Measurements from ENCODE around the gene ITM2C. TPM values are rescaled to one million over a fixed set of nuclear protein-coding genes. Genes with fewer than 3 reads are reported as not detected.

The ITM2C gene
- total and polyA plus RNA-seq, 2 donors (not counting 1 experiment from before 2014, with no cell fraction given) = 36.9 to 62.8 TPM

DNA sequence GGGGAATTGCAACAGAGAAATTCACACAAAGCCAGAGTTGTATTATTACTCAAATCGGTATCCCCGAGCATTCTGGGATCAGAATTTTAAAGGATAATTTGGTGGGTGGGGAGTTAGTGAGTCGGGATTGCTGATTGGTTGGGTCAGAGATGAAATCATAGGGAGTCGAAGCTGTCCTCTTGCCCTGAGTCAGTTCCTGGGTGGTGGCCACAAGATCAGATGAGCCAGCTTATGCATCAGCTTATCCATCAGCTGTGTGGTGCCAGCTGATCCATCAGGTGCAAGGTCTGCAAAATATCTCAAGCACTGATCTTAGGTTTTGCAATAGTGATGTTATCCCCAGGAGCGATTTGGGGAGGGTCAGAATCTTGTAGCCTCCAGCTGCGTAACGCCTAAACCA lies 34.3 kb upstream of the ITM2C start:
- H3K9me3 ChIP-seq (ENCODE audit: control extremely low read depth in 1 of 3, control insufficient read depth in 2 of 3, insufficient read depth in 1 of 3, low read length in 2 of 3) = peaks cover 0 to 5% (median 0%) of the 10 kb centered on the region in 3 donors
- TF ChIP-seq CTCF (IDR thresholded peaks at IDR 0.05) (no peak), EZH2 (IDR thresholded peaks at IDR 0.05; ENCODE audit: borderline replicate concordance, insufficient read depth, low read depth, low read length, poor library complexity, severe bottlenecking) (no peak)
- no peak for DNase-seq
- ChIA-PET CTCF (interaction anchor here (1.0 to 1.5 kb wide), 2 partner anchors 17 to 157 kb away, joined by 6 read pairs; no protein-coding TSS in a partner anchor), POLR2A (interaction anchor here (0.6 kb wide), 1 partner anchor 1060 kb away, joined by 5 read pairs; no protein-coding TSS in a partner anchor)
- no peak overlapping the region for H3K27ac Mint-ChIP-seq
- H3K79me2 ChIP-seq (ENCODE audit: control insufficient read depth, insufficient read depth, low read length) = no peaks in the 10 kb centered on the region
- no peaks in the 10 kb centered on the region for H3K9me3 Mint-ChIP-seq (ENCODE audit: insufficient read depth)
- no peaks in the 10 kb centered on the region for H4K20me1 ChIP-seq (ENCODE audit: control insufficient read depth, insufficient read depth, low read length, poor library complexity, severe bottlenecking)
- H3K27me3 Mint-ChIP-seq = peaks cover 41% of the 10 kb centered on the region
- H3K4me3 Mint-ChIP-seq = no peak overlapping the region
- H3K9ac ChIP-seq (ENCODE audit: low read length) = no peak overlapping the region
- H2AFZ ChIP-seq (ENCODE audit: insufficient read depth, low read depth, low read length, poor library complexity, severe bottlenecking) = no peak overlapping the region
- H3K4me2 ChIP-seq (replicated peaks; ENCODE audit: low read depth, low read length, poor library complexity, severe bottlenecking) = no peak overlapping the region
- H3K4me1 Mint-ChIP-seq = peaks cover 2% of the 10 kb centered on the region
- H3K36me3 ChIP-seq (replicated peaks in 1 of 2; ENCODE audit: control extremely low read depth in 1 of 2, control insufficient read depth in 1 of 2, extremely low read depth in 1 of 2, insufficient read depth in 2 of 2, low read length in 1 of 2) = no peaks in the 10 kb centered on the region
- intact Hi-C loops (cut with micrococcal nuclease) = no loop called here
- WGBS (ENCODE audit: insufficient coverage) = 90% methylated on average over 2 of the region's 7 CpGs
- ATAC-seq (ENCODE audit: low read depth) = no peak
- no peak overlapping the region for H3K27ac ChIP-seq (ENCODE audit: low read length in 2 of 2)
- peaks cover 9 to 11% of the 10 kb centered on the region in 2 donors for H3K4me1 ChIP-seq (ENCODE audit: control insufficient read depth in 2 of 2, insufficient read depth in 2 of 2, low read length in 2 of 2)
- H3K27me3 ChIP-seq (replicated peaks in 1 of 4; ENCODE audit: control extremely low read depth in 1 of 4, control insufficient read depth in 3 of 4, insufficient read depth in 4 of 4, low read length in 3 of 4) = peaks cover 0 to 44% (median 15%) of the 10 kb centered on the region in 4 experiments
- H3K4me3 ChIP-seq (ENCODE audit: control extremely low read depth in 1 of 5, extremely low read depth in 1 of 5, insufficient read depth in 1 of 5, low read depth in 2 of 5, low read length in 4 of 5) = no peak overlapping the region

DNA sequence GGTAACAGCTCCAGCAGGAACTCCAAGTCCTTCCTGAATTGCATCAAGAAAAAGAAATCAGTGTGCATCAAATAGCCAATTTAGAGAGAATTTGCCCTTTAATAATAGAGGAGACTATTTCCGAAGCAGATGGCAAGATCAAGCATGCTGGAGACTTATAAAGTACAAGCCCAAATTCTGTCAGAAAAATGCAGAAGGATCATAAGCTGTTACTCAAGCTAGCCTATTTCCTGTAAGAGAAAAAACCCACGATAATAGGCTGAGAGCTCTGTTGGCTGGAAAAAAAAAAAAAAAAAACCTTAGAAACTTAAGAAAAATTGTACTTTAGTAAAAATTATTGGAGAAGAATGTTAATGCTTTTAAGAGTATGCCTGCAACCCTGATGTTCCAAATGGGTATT lies 24.4 kb upstream of the ITM2C start:
- Histone ChIP-seq H4K20me1 (ENCODE audit: control insufficient read depth, insufficient read depth, low read length, poor library complexity, severe bottlenecking) (no peaks in the 10 kb centered on the region), H3K4me3 (ENCODE audit: control extremely low read depth in 1 of 5, extremely low read depth in 1 of 5, insufficient read depth in 1 of 5, low read depth in 2 of 5, low read length in 4 of 5) (no peak overlapping the region), H3K9me3 (ENCODE audit: control extremely low read depth in 1 of 3, control insufficient read depth in 2 of 3, insufficient read depth in 1 of 3, low read length in 2 of 3) (peaks cover 0 to 14% (median 0%) of the 10 kb centered on the region in 3 donors), H3K79me2 (ENCODE audit: control insufficient read depth, insufficient read depth, low read length) (no peaks in the 10 kb centered on the region), H3K9ac (ENCODE audit: low read length) (no peak overlapping the region), H3K4me1 (ENCODE audit: control insufficient read depth in 2 of 2, insufficient read depth in 2 of 2, low read length in 2 of 2) (no peaks in the 10 kb centered on the region), H3K4me2 (replicated peaks; ENCODE audit: low read depth, low read length, poor library complexity, severe bottlenecking) (no peak overlapping the region), H3K27ac (ENCODE audit: low read length in 2 of 2) (no peak overlapping the region), H3K36me3 (replicated peaks in 1 of 2; ENCODE audit: control extremely low read depth in 1 of 2, control insufficient read depth in 1 of 2, extremely low read depth in 1 of 2, insufficient read depth in 2 of 2, low read length in 1 of 2) (no peaks in the 10 kb centered on the region), H3K27me3 (replicated peaks in 1 of 4; ENCODE audit: control extremely low read depth in 1 of 4, control insufficient read depth in 3 of 4, insufficient read depth in 4 of 4, low read length in 3 of 4) (peaks cover 0 to 2% (median 0%) of the 10 kb centered on the region in 4 experiments), H2AFZ (ENCODE audit: insufficient read depth, low read depth, low read length, poor library complexity, severe bottlenecking) (no peak overlapping the region)
- POLR2A ChIA-PET = interaction anchor here (0.6 to 0.7 kb wide), 4 partner anchors 8 to 155 kb away, joined by 3 to 6 read pairs (median 4); no protein-coding TSS in a partner anchor
- H3K4me1 Mint-ChIP-seq = no peaks in the 10 kb centered on the region
- no peak for DNase-seq
- H3K4me3 Mint-ChIP-seq = no peak overlapping the region
- ATAC-seq (ENCODE audit: low read depth) = no peak
- TF ChIP-seq CTCF (IDR thresholded peaks at IDR 0.05) = no peak
- no peak for TF ChIP-seq EZH2 (IDR thresholded peaks at IDR 0.05; ENCODE audit: borderline replicate concordance, insufficient read depth, low read depth, low read length, poor library complexity, severe bottlenecking)
- no CpG with 5 or more reads among the region's 2 CpGs for WGBS (ENCODE audit: insufficient coverage)
- CTCF ChIA-PET = interaction anchor here (0.8 to 2.5 kb wide), 6 partner anchors 11 to 147 kb away, joined by 3 to 16 read pairs (median 4); no protein-coding TSS in a partner anchor
- intact Hi-C loops (cut with micrococcal nuclease) = no loop called here
- peaks cover 21% of the 10 kb centered on the region for H3K27me3 Mint-ChIP-seq
- H3K9me3 Mint-ChIP-seq (ENCODE audit: insufficient read depth) = peaks cover 3% of the 10 kb centered on the region
- H3K27ac Mint-ChIP-seq = no peak overlapping the region
